GM23248 (cell line): ENCODE data around the gene TTC1.

Experiments
- EZH2 ChIP-seq: fragments of 200-600 bp; sonication (generic); IDR thresholded peaks from 2 replicates; pipeline ENCODE4 v1.6.1; 2018; ENCODE audit warnings: antibody characterized with exemption, mild to moderate bottlenecking; ENCODE audit not compliant: insufficient read depth, poor library complexity, severe bottlenecking
- EZH2phosphoT487 ChIP-seq: fragments of 200-600 bp; sonication (generic); IDR thresholded peaks from 2 replicates; pipeline ENCODE4 v1.6.1; 2018; ENCODE audit warnings: antibody characterized with exemption, moderate library complexity, mild to moderate bottlenecking, low read depth; ENCODE audit not compliant: insufficient read depth

DNA sequence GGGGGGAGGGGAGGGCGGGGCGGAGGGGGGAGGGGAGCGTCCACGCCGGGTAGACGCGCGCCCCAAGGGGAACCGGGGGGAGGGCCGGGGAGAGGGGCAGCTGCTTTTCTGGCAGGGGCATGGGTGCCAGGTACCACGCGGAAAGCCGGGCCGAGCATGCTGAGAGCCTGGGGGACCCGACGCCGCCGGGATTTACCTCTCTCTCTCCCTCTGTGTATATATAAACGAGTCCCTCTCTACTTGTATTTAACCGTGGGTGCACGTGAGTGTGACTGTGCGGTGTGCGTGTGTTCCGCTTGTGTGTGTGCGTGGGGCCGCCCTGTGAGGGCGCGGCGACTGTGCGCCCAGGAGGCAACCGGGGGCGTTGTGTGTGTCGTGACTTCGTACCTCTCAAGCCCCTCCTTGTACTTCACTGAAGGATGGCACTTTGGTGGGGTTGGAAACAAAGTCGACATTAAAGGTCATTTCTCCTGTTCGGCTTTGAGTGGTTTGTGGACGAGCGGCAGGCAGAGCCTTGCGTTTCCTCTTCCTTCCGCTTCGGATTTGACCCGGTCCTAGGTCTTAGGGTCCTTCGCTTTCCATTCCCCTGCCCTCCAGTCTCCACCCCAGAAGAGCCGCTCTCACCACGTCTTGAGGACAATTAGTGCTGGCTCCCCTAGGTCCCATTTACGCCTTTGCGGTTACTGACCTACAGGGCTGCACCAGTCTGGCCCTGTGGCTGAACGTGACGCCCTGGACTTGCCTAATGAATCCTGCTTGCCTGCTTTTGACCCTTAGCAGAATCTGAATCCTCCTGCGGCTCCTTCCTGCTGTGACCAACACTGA lies 36.2 kb upstream of the TTC1 start:
- TF ChIP-seq EZH2phosphoT487 (no peak), EZH2 (no peak)
